Ovary (tissue), 3 donors: Measurements from ENCODE around the gene ENOPH1.

Experiments used
- POLR2A ChIP-seq: fragments of 450-650 bp; IDR thresholded peaks from one replicate; pipeline ENCODE4 v1.6.1; 2017; ENCODE audit warnings: antibody characterized with exemption, mild to moderate bottlenecking, moderate library complexity
- TF ChIP-seq, protein P1 (sequence below), 3 donors: fragments of 450-650 bp in 2 of 3; fragments of 200-600 bp in 1 of 3; IDR thresholded peaks; one replicate each; pipeline versions ENCODE4 v1.5.1 to v1.8.0; 2016 to 2022; ENCODE audit warnings: antibody characterized with exemption in 3 of 3, mild to moderate bottlenecking in 1 of 3
- donor health status: DM: no; HTN: no; CAD: no.

DNA sequence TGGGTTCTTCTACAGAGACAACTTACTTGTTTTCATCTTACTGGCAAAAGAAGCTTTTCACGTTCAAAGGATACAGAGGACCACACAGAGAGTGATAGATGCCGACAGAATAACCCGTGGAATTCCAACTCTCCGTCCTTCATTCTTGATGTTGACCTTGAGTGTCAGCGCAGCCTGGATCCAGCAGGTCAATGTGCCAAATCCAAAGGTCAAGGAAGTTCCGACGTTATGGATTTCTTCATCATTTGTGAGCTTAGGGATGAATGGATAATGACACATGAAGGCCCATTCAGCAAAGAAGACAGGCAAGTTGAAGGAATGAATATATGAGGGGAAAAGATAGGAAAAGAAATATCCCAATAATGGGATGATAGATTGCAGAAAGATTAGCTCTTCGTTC, 59.6 kb downstream of the ENOPH1 start:
- no peak for TF ChIP-seq POLR2A
- TF ChIP-seq, protein P1, sequence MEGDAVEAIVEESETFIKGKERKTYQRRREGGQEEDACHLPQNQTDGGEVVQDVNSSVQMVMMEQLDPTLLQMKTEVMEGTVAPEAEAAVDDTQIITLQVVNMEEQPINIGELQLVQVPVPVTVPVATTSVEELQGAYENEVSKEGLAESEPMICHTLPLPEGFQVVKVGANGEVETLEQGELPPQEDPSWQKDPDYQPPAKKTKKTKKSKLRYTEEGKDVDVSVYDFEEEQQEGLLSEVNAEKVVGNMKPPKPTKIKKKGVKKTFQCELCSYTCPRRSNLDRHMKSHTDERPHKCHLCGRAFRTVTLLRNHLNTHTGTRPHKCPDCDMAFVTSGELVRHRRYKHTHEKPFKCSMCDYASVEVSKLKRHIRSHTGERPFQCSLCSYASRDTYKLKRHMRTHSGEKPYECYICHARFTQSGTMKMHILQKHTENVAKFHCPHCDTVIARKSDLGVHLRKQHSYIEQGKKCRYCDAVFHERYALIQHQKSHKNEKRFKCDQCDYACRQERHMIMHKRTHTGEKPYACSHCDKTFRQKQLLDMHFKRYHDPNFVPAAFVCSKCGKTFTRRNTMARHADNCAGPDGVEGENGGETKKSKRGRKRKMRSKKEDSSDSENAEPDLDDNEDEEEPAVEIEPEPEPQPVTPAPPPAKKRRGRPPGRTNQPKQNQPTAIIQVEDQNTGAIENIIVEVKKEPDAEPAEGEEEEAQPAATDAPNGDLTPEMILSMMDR (IDR thresholded peaks at IDR 0.05), result no peak
